Astrocyte (in vitro differentiated cells and primary cell): ENCODE measurements around the gene PLEKHA3. TPM values are rescaled to one million over a fixed set of nuclear protein-coding genes. Genes with fewer than 3 reads are reported as not detected.

Experiments used
- DNase-seq: peaks from one replicate; pipeline ENCODE4 v3.0.0-alpha.2; 2010; ENCODE audit warnings: low read depth
- FAIRE-seq: peaks from 2 replicates; lab custom pipeline; 2011; peaks lifted over from hg19 to GRCh38; lab: Jason Lieb, UNC
- H2AFZ ChIP-seq: 2 replicates; pipeline ENCODE4 v1.6.0; 2012; ENCODE audit warnings: low read depth, low read length, inconsistent platforms
- H3K27ac ChIP-seq: 2 replicates; pipeline ENCODE4 v1.5.1; 2011; ENCODE audit warnings: low read depth, low read length, inconsistent platforms
- H3K27me3 ChIP-seq: 2 replicates; pipeline ENCODE4 v1.6.0; 2011; ENCODE audit warnings: low read length, inconsistent platforms; ENCODE audit not compliant: insufficient read depth
- H3K36me3 ChIP-seq: 2 replicates; pipeline ENCODE4 v1.5.1; 2011; ENCODE audit warnings: low read length, inconsistent platforms; ENCODE audit not compliant: insufficient read depth
- H3K4me1 ChIP-seq: 2 replicates; pipeline ENCODE4 v1.5.1; 2011; ENCODE audit warnings: low read length, inconsistent platforms; ENCODE audit not compliant: insufficient read depth
- H3K4me2 ChIP-seq: 2 replicates; pipeline ENCODE4 v1.6.0; 2012; ENCODE audit warnings: low read length, inconsistent platforms
- H3K4me3 ChIP-seq: 2 replicates; pipeline ENCODE4 v1.5.1; 2011; ENCODE audit warnings: low read depth, mild to moderate bottlenecking, low read length, inconsistent platforms; ENCODE audit not compliant: insufficient read depth
- H3K79me2 ChIP-seq: 2 replicates; pipeline ENCODE4 v1.6.0; 2012; ENCODE audit warnings: mild to moderate bottlenecking, low read length, inconsistent platforms; ENCODE audit not compliant: insufficient read depth
- H3K9ac ChIP-seq: 2 replicates; pipeline ENCODE4 v1.6.0; 2012; ENCODE audit warnings: mild to moderate bottlenecking, low read length, inconsistent platforms
- H3K9me3 ChIP-seq: 2 replicates; pipeline ENCODE4 v1.5.1; 2012; ENCODE audit warnings: low read depth, mild to moderate bottlenecking, low read length, inconsistent platforms; ENCODE audit not compliant: insufficient read depth
- H4K20me1 ChIP-seq: 2 replicates; pipeline ENCODE4 v1.6.0; 2012; ENCODE audit warnings: low read length, inconsistent platforms; ENCODE audit not compliant: insufficient read depth
- H3K27ac Mint-ChIP-seq: one replicate; pipeline ENCODE4 v1.8.0; 2021; ENCODE audit warnings: mild to moderate bottlenecking, mixed read lengths; ENCODE audit not compliant: unreplicated experiment
- H3K27me3 Mint-ChIP-seq: one replicate; pipeline ENCODE4 v1.8.0; 2021; ENCODE audit warnings: low read depth, mixed read lengths; ENCODE audit not compliant: unreplicated experiment
- H3K36me3 Mint-ChIP-seq: one replicate; pipeline ENCODE4 v1.8.0; 2021; ENCODE audit warnings: low read depth, mixed read lengths; ENCODE audit not compliant: unreplicated experiment
- H3K4me1 Mint-ChIP-seq: one replicate; pipeline ENCODE4 v1.8.0; 2021; ENCODE audit warnings: low read depth, mixed read lengths; ENCODE audit not compliant: unreplicated experiment
- H3K4me3 Mint-ChIP-seq: one replicate; pipeline ENCODE4 v1.8.0; 2021; ENCODE audit warnings: mild to moderate bottlenecking, moderate library complexity, mixed read lengths; ENCODE audit not compliant: unreplicated experiment
- H3K9me3 Mint-ChIP-seq: one replicate; pipeline ENCODE4 v1.8.0; 2021; ENCODE audit warnings: mild to moderate bottlenecking, mixed read lengths; ENCODE audit not compliant: unreplicated experiment
- EZH2 ChIP-seq: IDR thresholded peaks from 2 replicates; pipeline ENCODE4 v1.6.1; 2012; ENCODE audit warnings: mild to moderate bottlenecking, low read length, inconsistent platforms; ENCODE audit not compliant: insufficient read depth
- total RNA-seq: library from RNA; stranded (reverse); gene quantifications from 2 replicates; pipeline ENCODE4 v1.2.1, GENCODE V29; 2021
- TF ChIP-seq, protein P1 (sequence below): IDR thresholded peaks from 2 replicates; pipeline ENCODE4 v1.5.1; 2011; ENCODE audit warnings: low read depth, mild to moderate bottlenecking, inconsistent platforms, low read length, moderate library complexity; ENCODE audit not compliant: insufficient read depth

PLEKHA3 gene
- total RNA-seq, 1 donor from 2014 or later = 42.1 TPM

DNA sequence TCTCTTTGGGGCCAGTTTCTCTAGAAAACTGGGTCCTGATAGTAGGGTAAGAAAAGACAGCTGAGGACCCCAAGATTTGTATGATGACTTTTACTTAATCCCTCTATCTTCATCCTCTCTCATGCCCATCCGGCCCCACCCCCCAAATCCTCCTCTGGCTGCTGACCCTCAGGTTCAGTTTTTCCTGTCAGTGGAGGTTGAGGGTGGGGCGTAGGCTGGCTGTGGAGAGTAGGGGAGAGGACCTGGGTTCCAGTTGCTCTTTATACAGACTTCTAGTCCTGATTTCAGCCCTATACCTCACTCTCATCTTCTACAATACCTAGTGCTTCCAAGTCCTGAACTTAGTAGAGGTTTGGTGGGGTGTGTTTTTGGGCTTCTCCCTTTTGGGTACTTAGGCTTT, 28.4 kb downstream of the PLEKHA3 start:
- Histone ChIP-seq H3K4me3 (no peak overlapping the region), H3K4me1 (peaks cover 3% of the 10 kb centered on the region), H3K4me2 (no peak overlapping the region), H3K27ac (no peak overlapping the region), H3K36me3 (peaks cover under 1% of the 10 kb centered on the region), H3K9ac (no peak overlapping the region), H3K9me3 (no peaks in the 10 kb centered on the region), H2AFZ (no peak overlapping the region), H3K79me2 (no peaks in the 10 kb centered on the region), H3K27me3 (no peaks in the 10 kb centered on the region), H4K20me1 (no peaks in the 10 kb centered on the region)
- peaks cover 5% of the 10 kb centered on the region for H3K36me3 Mint-ChIP-seq
- peaks cover 2% of the 10 kb centered on the region for H3K9me3 Mint-ChIP-seq
- H3K27ac Mint-ChIP-seq = no peak overlapping the region
- TF ChIP-seq EZH2 = no peak
- TF ChIP-seq, protein P1, sequence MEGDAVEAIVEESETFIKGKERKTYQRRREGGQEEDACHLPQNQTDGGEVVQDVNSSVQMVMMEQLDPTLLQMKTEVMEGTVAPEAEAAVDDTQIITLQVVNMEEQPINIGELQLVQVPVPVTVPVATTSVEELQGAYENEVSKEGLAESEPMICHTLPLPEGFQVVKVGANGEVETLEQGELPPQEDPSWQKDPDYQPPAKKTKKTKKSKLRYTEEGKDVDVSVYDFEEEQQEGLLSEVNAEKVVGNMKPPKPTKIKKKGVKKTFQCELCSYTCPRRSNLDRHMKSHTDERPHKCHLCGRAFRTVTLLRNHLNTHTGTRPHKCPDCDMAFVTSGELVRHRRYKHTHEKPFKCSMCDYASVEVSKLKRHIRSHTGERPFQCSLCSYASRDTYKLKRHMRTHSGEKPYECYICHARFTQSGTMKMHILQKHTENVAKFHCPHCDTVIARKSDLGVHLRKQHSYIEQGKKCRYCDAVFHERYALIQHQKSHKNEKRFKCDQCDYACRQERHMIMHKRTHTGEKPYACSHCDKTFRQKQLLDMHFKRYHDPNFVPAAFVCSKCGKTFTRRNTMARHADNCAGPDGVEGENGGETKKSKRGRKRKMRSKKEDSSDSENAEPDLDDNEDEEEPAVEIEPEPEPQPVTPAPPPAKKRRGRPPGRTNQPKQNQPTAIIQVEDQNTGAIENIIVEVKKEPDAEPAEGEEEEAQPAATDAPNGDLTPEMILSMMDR = no peak
- H3K27me3 Mint-ChIP-seq = no peaks in the 10 kb centered on the region
- FAIRE-seq (no peak), DNase-seq (no peak)
- H3K4me3 Mint-ChIP-seq = no peak overlapping the region
- H3K4me1 Mint-ChIP-seq = peaks cover 11% of the 10 kb centered on the region

- no peaks in the 10 kb centered on the region for H3K36me3 ChIP-seq
- H3K27me3 Mint-ChIP-seq = no peaks in the 10 kb centered on the region
These were observed 30.1 kb downstream of the PLEKHA3 start for GRCh38 chr2:178510384-178510783.

DNA sequence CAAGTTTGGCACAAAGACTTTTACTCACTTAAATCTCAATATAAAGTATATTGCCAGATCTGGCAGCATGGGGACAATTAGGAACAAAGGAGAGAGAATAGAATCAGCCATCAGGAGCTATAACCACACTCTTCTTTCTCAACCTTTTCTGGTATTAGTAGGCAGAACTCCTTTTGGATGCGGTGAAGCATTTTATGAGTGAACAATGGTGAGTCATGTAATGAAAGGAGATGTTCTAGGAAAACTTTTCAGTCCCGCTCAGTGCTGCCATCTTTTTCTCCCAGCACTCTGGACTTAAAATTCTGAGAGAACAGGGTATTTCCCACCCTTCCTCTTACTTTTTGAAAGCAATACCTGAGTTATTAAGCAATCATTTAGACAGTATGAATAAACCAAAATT, 32.2 kb downstream of the PLEKHA3 start:
- H3K9ac ChIP-seq = no peak overlapping the region
- H3K9me3 ChIP-seq = no peaks in the 10 kb centered on the region
- peaks cover 27% of the 10 kb centered on the region for H3K4me1 Mint-ChIP-seq
- no peak overlapping the region for H3K4me2 ChIP-seq
- peaks cover 10% of the 10 kb centered on the region for H3K4me1 ChIP-seq
- no peak overlapping the region for H3K4me3 Mint-ChIP-seq
- H3K27ac ChIP-seq = no peak overlapping the region
- H3K9me3 Mint-ChIP-seq = peaks cover 2% of the 10 kb centered on the region
- no peak overlapping the region for H2AFZ ChIP-seq
- no peaks in the 10 kb centered on the region for H3K27me3 ChIP-seq
- no peaks in the 10 kb centered on the region for H3K79me2 ChIP-seq
- no peaks in the 10 kb centered on the region for H3K36me3 ChIP-seq
- H3K27ac Mint-ChIP-seq = no peak overlapping the region
- TF ChIP-seq, protein P1 = no peak
- TF ChIP-seq EZH2 = no peak
- peaks cover 2% of the 10 kb centered on the region for H3K36me3 Mint-ChIP-seq
- H3K4me3 ChIP-seq = no peak overlapping the region
- H3K27me3 Mint-ChIP-seq = no peaks in the 10 kb centered on the region
- FAIRE-seq = no peak
- no peaks in the 10 kb centered on the region for H4K20me1 ChIP-seq
- DNase-seq = peak; percentile 64

More at GRCh38 chr2:178510384-178510783, 30.1 kb downstream of the PLEKHA3 start:
- Histone ChIP-seq H3K4me1 (peaks cover 10% of the 10 kb centered on the region), H3K79me2 (no peaks in the 10 kb centered on the region), H3K27ac (no peak overlapping the region), H3K27me3 (no peaks in the 10 kb centered on the region), H3K4me3 (no peak overlapping the region), H2AFZ (no peak overlapping the region), H4K20me1 (no peaks in the 10 kb centered on the region), H3K9me3 (no peaks in the 10 kb centered on the region), H3K4me2 (no peak overlapping the region), H3K9ac (no peak overlapping the region)
- H3K36me3 Mint-ChIP-seq = peaks cover 2% of the 10 kb centered on the region
- TF ChIP-seq EZH2 = no peak
- TF ChIP-seq, protein P1 = no peak
- FAIRE-seq (no peak), DNase-seq (no peak)
- peaks cover 2% of the 10 kb centered on the region for H3K9me3 Mint-ChIP-seq
- H3K4me1 Mint-ChIP-seq = peaks cover 27% of the 10 kb centered on the region
- H3K4me3 Mint-ChIP-seq = no peak overlapping the region
- no peak overlapping the region for H3K27ac Mint-ChIP-seq
